ENCODE results near the gene CHCT1.
"Not testable (repeated sequence)": the region's sequence is repeated elsewhere in the genome, so short reads cannot be mapped to it uniquely, and the experiment has no call there.

GRCh38 chr17:60384921-60385320 is 37.4 kb upstream of the CHCT1 start:
- TF ChIP-seq, protein P1, sequence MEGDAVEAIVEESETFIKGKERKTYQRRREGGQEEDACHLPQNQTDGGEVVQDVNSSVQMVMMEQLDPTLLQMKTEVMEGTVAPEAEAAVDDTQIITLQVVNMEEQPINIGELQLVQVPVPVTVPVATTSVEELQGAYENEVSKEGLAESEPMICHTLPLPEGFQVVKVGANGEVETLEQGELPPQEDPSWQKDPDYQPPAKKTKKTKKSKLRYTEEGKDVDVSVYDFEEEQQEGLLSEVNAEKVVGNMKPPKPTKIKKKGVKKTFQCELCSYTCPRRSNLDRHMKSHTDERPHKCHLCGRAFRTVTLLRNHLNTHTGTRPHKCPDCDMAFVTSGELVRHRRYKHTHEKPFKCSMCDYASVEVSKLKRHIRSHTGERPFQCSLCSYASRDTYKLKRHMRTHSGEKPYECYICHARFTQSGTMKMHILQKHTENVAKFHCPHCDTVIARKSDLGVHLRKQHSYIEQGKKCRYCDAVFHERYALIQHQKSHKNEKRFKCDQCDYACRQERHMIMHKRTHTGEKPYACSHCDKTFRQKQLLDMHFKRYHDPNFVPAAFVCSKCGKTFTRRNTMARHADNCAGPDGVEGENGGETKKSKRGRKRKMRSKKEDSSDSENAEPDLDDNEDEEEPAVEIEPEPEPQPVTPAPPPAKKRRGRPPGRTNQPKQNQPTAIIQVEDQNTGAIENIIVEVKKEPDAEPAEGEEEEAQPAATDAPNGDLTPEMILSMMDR (IDR thresholded peaks at IDR 0.05): not testable (repeated sequence)
- not testable (repeated sequence) for TF ChIP-seq EP300, POLR2A (IDR thresholded peaks at IDR 0.05)

Measured in tibial nerve (tissue), 4 donors.